Right ventricle myocardium superior (tissue), 1 donor: ENCODE results near the gene GPI. TPM values are rescaled to one million over a fixed set of nuclear protein-coding genes. Genes with fewer than 3 reads are reported as not detected.
A peak's percentile ranks its signal among the peaks of the same experiment; 100 is the strongest.
"Not testable (repeated sequence)": the region's sequence is repeated elsewhere in the genome, so short reads cannot be mapped to it uniquely, and the experiment has no call there.

Source experiments
- ATAC-seq: fragments of 200-7000 bp; cut with Tn5 transposase; one replicate; pipeline ENCODE4 v1.9.1; 2020; ENCODE audit warnings: mild to moderate bottlenecking; ENCODE audit not compliant: poor library complexity
- DNase-seq: peaks from one replicate; pipeline ENCODE4 v3.0.0-alpha.2; 2020
- intact Hi-C: fragments of 100-400 bp; cut with DNase I; formaldehyde crosslinking; loops from one replicate; pipeline ENCODE4 v1.11.2; 2022
- long read RNA-seq: library from polyadenylated mRNA; unstranded; transcript quantifications from one replicate; pipeline ENCODE4 v2.0.0, GENCODE V29; 2021
- total RNA-seq: library from RNA; stranded (reverse); fragmentation: NEBNext Ultra II Directional; extraction: Animal tissue kit (Norgen Biotek cat#: 25700); gene quantifications from one replicate; pipeline ENCODE4 v1.2.1, GENCODE V29; 2021
- donor health status: DM: no; HTN: yes; CAD: no; lungs with severe emphysema.

The GPI gene
- total RNA-seq = 500 TPM
- long read RNA-seq, full-length matches to known transcripts = 1,670 of 1,825 reads
- long read RNA-seq, partial matches to known transcripts = 91 of 1,825 reads
- long read RNA-seq, other reads (novel, unspliced or antisense) = 64 of 1,825 reads

GRCh38 chr19:34364830-34365462, at the start of gene GPI:
Gene GPI (plus strand): TSS chr19:34365196. CDS start chr19:34365267, 71 bp downstream.
- intact Hi-C loops = no loop called here
- ATAC-seq (peak; percentile 91), DNase-seq (peak; percentile 77)

- ATAC-seq (no peak), DNase-seq (no peak)
- intact Hi-C loops = no loop called here
Observed at GRCh38 chr19:34316247-34316646, 48.7 kb upstream of the GPI start.

- no peak for ATAC-seq
- DNase-seq = no peak
- intact Hi-C loops = no loop called here
Observed at GRCh38 chr19:34316741-34317301, 48.2 kb upstream of the GPI start.

GRCh38 chr19:34317311-34317927, 47.6 kb upstream of the GPI start:
- DNase-seq (no peak), ATAC-seq (no peak)
- intact Hi-C loops = no loop called here

- DNase-seq (no peak), ATAC-seq (no peak)
- intact Hi-C loops = no loop called here
Observed at GRCh38 chr19:34319230-34319585, 45.8 kb upstream of the GPI start.

GRCh38 chr19:34319785-34320184, 45.2 kb upstream of the GPI start:
- ATAC-seq (no peak), DNase-seq (no peak)
- intact Hi-C loops = loop anchor here (10.0 kb wide), 1 partner anchor 45 kb away; no protein-coding TSS in a partner anchor

GRCh38 chr19:34320277-34320676, 44.7 kb upstream of the GPI start:
- ATAC-seq (no peak), DNase-seq (no peak)
- intact Hi-C loops = loop anchor here (10.0 kb wide), 1 partner anchor 45 kb away; no protein-coding TSS in a partner anchor

GRCh38 chr19:34321735-34322134, 43.3 kb upstream of the GPI start:
- ATAC-seq (no peak), DNase-seq (no peak)
- intact Hi-C loops = loop anchor here (10.0 kb wide), 1 partner anchor 47 kb away; no protein-coding TSS in a partner anchor

- intact Hi-C loops = loop anchor here (10.0 kb wide), 1 partner anchor 49 kb away; no protein-coding TSS in a partner anchor
- no peak for ATAC-seq
- DNase-seq = no peak
Observed at GRCh38 chr19:34323433-34324204, 41.4 kb upstream of the GPI start.

- ATAC-seq (no peak), DNase-seq (no peak)
- intact Hi-C loops = loop anchor here (10.0 kb wide), 1 partner anchor 50 kb away; no protein-coding TSS in a partner anchor
Observed at GRCh38 chr19:34324320-34324719, 40.7 kb upstream of the GPI start.

GRCh38 chr19:34325181-34325580, 39.8 kb upstream of the GPI start:
- DNase-seq = no peak
- intact Hi-C loops = loop anchor here (10.0 kb wide), 1 partner anchor 50 kb away; no protein-coding TSS in a partner anchor
- no peak for ATAC-seq

- ATAC-seq (no peak), DNase-seq (no peak)
- intact Hi-C loops = loop anchor here (10.0 kb wide), 1 partner anchor 51 kb away; no protein-coding TSS in a partner anchor
Observed at GRCh38 chr19:34325981-34326787, 38.8 kb upstream of the GPI start.

- ATAC-seq (peak; percentile 65), DNase-seq (no peak)
- intact Hi-C loops = loop anchor here (10.0 kb wide), 1 partner anchor 53 kb away; no protein-coding TSS in a partner anchor
Observed at GRCh38 chr19:34327851-34328250, 37.1 kb upstream of the GPI start.

GRCh38 chr19:34328982-34329381, 36.0 kb upstream of the GPI start:
- ATAC-seq (no peak), DNase-seq (no peak)
- intact Hi-C loops = loop anchor here (10.0 kb wide), 1 partner anchor 54 kb away; no protein-coding TSS in a partner anchor

- no peak for DNase-seq
- intact Hi-C loops = no loop called here
- no peak for ATAC-seq
Observed at GRCh38 chr19:34330116-34330515, 34.9 kb upstream of the GPI start.

- DNase-seq, intact Hi-C loops, ATAC-seq: not testable (repeated sequence)
Observed at GRCh38 chr19:34330596-34330995, 34.4 kb upstream of the GPI start.

GRCh38 chr19:34331596-34331995, 33.4 kb upstream of the GPI start:
- intact Hi-C loops, ATAC-seq, DNase-seq: not testable (repeated sequence)
